NT2/D1 (cell line): ENCODE measurements around the gene RGS12.

Source experiments
- SUZ12 ChIP-seq: IDR thresholded peaks from 2 replicates; pipeline ENCODE4 v1.6.1; 2011; ENCODE audit not compliant: insufficient read length, insufficient read depth; ENCODE audit errors: extremely low read depth
- YY1 ChIP-seq: IDR thresholded peaks from 2 replicates; pipeline ENCODE4 v1.6.1; 2011; ENCODE audit not compliant: insufficient read length, insufficient read depth
- ZNF274 ChIP-seq: IDR thresholded peaks from 2 replicates; pipeline ENCODE4 v1.6.1; 2011; ENCODE audit warnings: mild to moderate bottlenecking, low read depth, low read length

- TF ChIP-seq ZNF274 (no peak), YY1 (no peak), SUZ12 (no peak)
These were observed 22.0 kb downstream of the RGS12 start for GRCh38 chr4:3314706-3315260.
